K562 (cell line): ENCODE results near the gene AP3B2. TPM values are rescaled to one million over a fixed set of nuclear protein-coding genes. Genes with fewer than 3 reads are reported as not detected.

Source experiments
- BCL6 ChIP-seq: fragments of 250-450 bp; sonication (Bioruptor Pico); IDR thresholded peaks from 2 replicates; pipeline ENCODE4 v1.4.0; 2020
- CBX3 ChIP-seq, 2 experiments: IDR thresholded peaks; 1 replicate in 1 of 2; 2 replicates in 1 of 2; pipeline ENCODE4 v1.6.1; 2012; ENCODE audit warnings: inconsistent platforms in 2 of 2, low read length in 2 of 2, borderline replicate concordance in 1 of 2, control low read depth in 1 of 2
- CLOCK ChIP-seq: fragments of 250-450 bp; sonication (Bioruptor Pico); IDR thresholded peaks from 2 replicates; pipeline ENCODE4 v1.4.0; 2020; ENCODE audit warnings: mild to moderate bottlenecking, moderate library complexity, borderline replicate concordance
- ELF2 ChIP-seq: fragments of 250-450 bp; sonication (Bioruptor Pico); IDR thresholded peaks from 2 replicates; pipeline ENCODE4 v1.5.0; 2021; ENCODE audit warnings: mild to moderate bottlenecking
- ETS2 ChIP-seq: IDR thresholded peaks from 2 replicates; pipeline ENCODE4 v1.6.1; 2016; ENCODE audit warnings: borderline replicate concordance, missing genetic modification characterization, mild to moderate bottlenecking, moderate library complexity, missing compliant biosample characterization; ENCODE audit not compliant: poor library complexity, severe bottlenecking
- GTF2E2 ChIP-seq: fragments of 200-800 bp; sonication (Bioruptor generic); IDR thresholded peaks from 2 replicates; pipeline ENCODE4 v1.6.1; 2016; ENCODE audit warnings: missing genetic modification characterization, missing compliant biosample characterization
- HSF4 ChIP-seq: fragments of 250-450 bp; sonication (Bioruptor Pico); IDR thresholded peaks from 2 replicates; pipeline ENCODE4 v2.1.2; 2022; ENCODE audit warnings: mild to moderate bottlenecking, moderate library complexity, borderline replicate concordance
- IFI16 ChIP-seq: fragments of 250-450 bp; sonication (Bioruptor Pico); IDR thresholded peaks from 2 replicates; pipeline ENCODE4 v2.1.2; 2022; ENCODE audit warnings: mild to moderate bottlenecking, inconsistent platforms
- MTA3 ChIP-seq: fragments of 450-650 bp; formaldehyde crosslinking; IDR thresholded peaks from 2 replicates; pipeline ENCODE4 v1.6.1; 2017; ENCODE audit warnings: mild to moderate bottlenecking, borderline replicate concordance
- MTF1 ChIP-seq: fragments of 250-450 bp; sonication (Bioruptor Pico); IDR thresholded peaks from 2 replicates; pipeline ENCODE4 v1.9.0; 2021; ENCODE audit warnings: moderate library complexity, mild to moderate bottlenecking, inconsistent platforms, borderline replicate concordance
- NR3C1 ChIP-seq: sonication (generic); formaldehyde crosslinking; IDR thresholded peaks from 2 replicates; pipeline ENCODE4 v1.8.1; 2022; ENCODE audit warnings: missing genetic modification reagents
- POLR2H ChIP-seq: IDR thresholded peaks from 2 replicates; pipeline ENCODE4 v1.6.1; 2016; ENCODE audit warnings: missing genetic modification characterization, low read depth, mild to moderate bottlenecking, control low read depth, missing compliant biosample characterization, moderate library complexity
- PYGO2 ChIP-seq: fragments of 450-650 bp; IDR thresholded peaks from 2 replicates; pipeline ENCODE4 v1.6.1; 2016; ENCODE audit warnings: mild to moderate bottlenecking, missing genetic modification characterization, moderate library complexity, missing compliant biosample characterization
- RHOXF2B ChIP-seq: fragments of 250-450 bp; sonication (Bioruptor Pico); conservative IDR thresholded peaks from 2 replicates; pipeline ENCODE4 v1.5.1; 2021
- SIN3A ChIP-seq, 2 experiments: fragments of 150-350 bp in 1 of 2; IDR thresholded peaks; 2 replicates each; pipeline ENCODE4 v1.6.1; 2011 to 2016; ENCODE audit warnings: borderline replicate concordance in 2 of 2, low read depth in 2 of 2, low read length in 2 of 2, mild to moderate bottlenecking in 2 of 2, moderate library complexity in 2 of 2; ENCODE audit not compliant: control insufficient read depth in 1 of 2
- TAF1 ChIP-seq: IDR thresholded peaks from 2 replicates; pipeline ENCODE4 v1.6.1; 2011; ENCODE audit warnings: mild to moderate bottlenecking, low read length, moderate library complexity; ENCODE audit not compliant: insufficient read depth, control insufficient read depth, severe bottlenecking; ENCODE audit errors: extremely low read depth
- TAF7 ChIP-seq: fragments of 450-650 bp; IDR thresholded peaks from 2 replicates; pipeline ENCODE4 v1.6.1; 2016; ENCODE audit warnings: missing genetic modification characterization, missing compliant biosample characterization
- TEAD4 ChIP-seq, 2 experiments: sonication (generic) in 1 of 2; formaldehyde crosslinking in 1 of 2; IDR thresholded peaks; 2 replicates each; pipeline versions ENCODE4 v1.6.1 to v1.8.0; 2012 to 2022; ENCODE audit warnings: borderline replicate concordance in 1 of 2, inconsistent platforms in 1 of 2, low read length in 1 of 2, mild to moderate bottlenecking in 1 of 2, missing genetic modification reagents in 1 of 2
- THRA ChIP-seq: fragments of 450-650 bp; IDR thresholded peaks from 2 replicates; pipeline ENCODE4 v1.6.1; 2017; ENCODE audit warnings: mild to moderate bottlenecking, moderate library complexity
- XRCC4 ChIP-seq: IDR thresholded peaks from one replicate; pipeline ENCODE4 v1.6.1; 2011; ENCODE audit not compliant: insufficient read depth, insufficient read length; ENCODE audit errors: extremely low read depth
- XRCC5 ChIP-seq: fragments of 200-400 bp; formaldehyde crosslinking; IDR thresholded peaks from 2 replicates; pipeline ENCODE4 v1.6.1; 2017; ENCODE audit warnings: low read depth, mild to moderate bottlenecking, low read length
- ZNF133 ChIP-seq: fragments of 250-450 bp; sonication (Bioruptor Pico); IDR thresholded peaks from 2 replicates; pipeline ENCODE4 v1.4.0; 2020; ENCODE audit warnings: mild to moderate bottlenecking
- ZNF316 ChIP-seq: fragments of 450-650 bp; IDR thresholded peaks from 2 replicates; pipeline ENCODE4 v1.6.1; 2016
- ZNF324 ChIP-seq: fragments of 250-450 bp; sonication (Bioruptor Pico); IDR thresholded peaks from 2 replicates; pipeline ENCODE4 v1.4.0; 2020; ENCODE audit warnings: mild to moderate bottlenecking
- polyA plus RNA-seq, 8 experiments: library from polyadenylated mRNA; depleted of rRNA in 4 of 8; stranded (reverse) in 5 of 8; unstranded in 3 of 8; fragments of >200 nt; fragmentation: Nextera tagmentation in 2 of 8; fragmentation: Illumina TruSeq in 1 of 8; extraction: Ambion mirVana in 2 of 8; extraction: Trizol in 1 of 8; gene quantifications; 2 replicates each; pipeline versions ENCODE4 v1.2.1 to v1.2.3, GENCODE V29; 2011 to 2014; ENCODE audit warnings: inconsistent platforms in 1 of 8, missing spikeins in 1 of 8
- total RNA-seq, 7 experiments: library from RNA; depleted of rRNA in 6 of 7; stranded (reverse); fragments of >200 nt in 6 of 7; fragmentation: Illumina TruSeq in 2 of 7; extraction: Trizol in 2 of 7; gene quantifications; 2 replicates each; pipeline versions ENCODE4 v1.2.1 to v1.2.3, GENCODE V29; 2011 to 2021; ENCODE audit warnings: low replicate concordance in 1 of 7

The AP3B2 gene
- total and polyA plus RNA-seq, 9 of the 15 experiments (the other 6 are each of a cell fraction or from before 2014, with no cell fraction given), result 0.03 to 0.15 (median 0.10) TPM; not detected in 2

GRCh38 chr15:82647045-82647834 lies 62.4 kb downstream of the AP3B2 start, which contains the start of gene CPEB1 (continued):
- TF ChIP-seq TEAD4 (IDR thresholded peaks at IDR 0.05; ENCODE audit: low read length) (no peak; the same call in 1 of the 2 replicates), TEAD4 (CRISPR knock-in tag; IDR thresholded peaks at IDR 0.05; ENCODE audit: borderline replicate concordance) (peak; percentile 85; the same call in 1 of the 2 replicates), THRA (no peak), BCL6 (CRISPR knock-in tag) (no peak), POLR2H (tag) (no peak), IFI16 (CRISPR knock-in tag) (0 out of 2 replicates have a peak, but pooled peaks have one; percentile 15), ZNF316 (0 out of 2 replicates have a peak, but pooled peaks have one; percentile 3), ZNF133 (CRISPR knock-in tag) (no peak), GTF2E2 (tag) (peak; percentile 74; the same call in 1 of the 2 replicates), XRCC5 (no peak), TAF1 (no peak), PYGO2 (tag) (no peak), TAF7 (tag) (no peak), ELF2 (CRISPR knock-in tag) (no peak), MTF1 (CRISPR knock-in tag) (no peak), CLOCK (peak; percentile 97), MTA3 (peak; percentile 73; the same call in 1 of the 2 replicates), CBX3 (IDR thresholded peaks at IDR 0.05; ENCODE audit: borderline replicate concordance in 1 of 2, low read length in 2 of 2) (peak in 1 of 2 experiments; percentile 73; a peak in 1 of 3 replicates), ZNF324 (CRISPR knock-in tag) (no peak), SIN3A (IDR thresholded peaks at IDR 0.05; ENCODE audit: borderline replicate concordance in 2 of 2, control insufficient read depth in 1 of 2, low read depth in 2 of 2, low read length in 2 of 2) (no peak), NR3C1 (CRISPR knock-in tag) (peak; percentile 49), HSF4 (CRISPR knock-in tag) (no peak), RHOXF2B (no peak), ETS2 (tag) (no peak), XRCC4 (no peak)
